Measurements from ENCODE around the gene TEKT2. TPM values are rescaled to one million over a fixed set of nuclear protein-coding genes. Genes with fewer than 3 reads are reported as not detected.

Gene TEKT2
- total and polyA plus RNA-seq, 2 donors (not counting 3 experiments of a cell fraction or from before 2014, with no cell fraction given): 0.38 to 0.61 TPM

DNA sequence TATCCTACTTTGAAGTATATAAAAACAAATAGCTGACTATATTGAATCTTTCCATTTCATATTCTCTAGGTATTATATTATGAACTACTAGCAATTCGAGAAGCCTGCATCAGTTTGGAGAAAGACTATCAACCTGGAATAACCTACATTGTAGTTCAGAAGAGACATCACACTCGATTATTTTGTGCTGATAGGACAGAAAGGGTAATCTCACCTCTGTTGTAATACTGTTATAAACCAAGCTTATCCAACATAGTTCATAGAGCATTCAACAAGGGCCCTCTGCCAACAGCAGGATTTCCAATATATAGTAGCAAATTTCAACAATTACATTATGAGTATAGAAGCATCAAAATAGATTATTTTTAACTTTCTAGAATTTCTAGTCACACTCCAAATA is 43.7 kb upstream of the TEKT2 start:
- FAIRE-seq (peak; percentile 59), DNase-seq (ENCODE audit: low read depth, low spot score) (no peak)
- Histone ChIP-seq H3K36me3 (ENCODE audit: control insufficient read depth in 2 of 2, extremely low read depth in 1 of 2, insufficient read depth in 2 of 2, low read length in 2 of 2) (peaks cover 0 to 2% of the 10 kb centered on the region in 2 experiments), H3K4me3 (replicated peaks in 1 of 3; ENCODE audit: insufficient read depth in 1 of 3, low read depth in 1 of 3, low read length in 3 of 3) (no peak overlapping the region), H3K79me2 (ENCODE audit: control insufficient read depth, insufficient read depth, low read length) (no peaks in the 10 kb centered on the region), H3K27ac (ENCODE audit: insufficient read depth, low read depth, low read length) (no peak overlapping the region), H3K4me2 (ENCODE audit: insufficient read depth, low read length) (no peak overlapping the region), H2AFZ (ENCODE audit: low read depth, low read length) (no peak overlapping the region), H3K4me1 (ENCODE audit: control insufficient read depth, extremely low read depth, insufficient read depth, low read length) (no peaks in the 10 kb centered on the region), H4K20me1 (replicated peaks; ENCODE audit: control insufficient read depth, extremely low read depth, insufficient read depth, low read length) (no peaks in the 10 kb centered on the region), H3K9ac (replicated peaks; ENCODE audit: extremely low read depth, insufficient read depth, low read length) (no peak overlapping the region), H3K9me1 (replicated peaks; ENCODE audit: control insufficient read depth, extremely low read depth, insufficient read depth, low read length) (no peaks in the 10 kb centered on the region), H3K9me3 (replicated peaks; ENCODE audit: control insufficient read depth, insufficient read depth, low read length) (no peaks in the 10 kb centered on the region), H3K27me3 (ENCODE audit: control insufficient read depth in 2 of 2, insufficient read depth in 2 of 2, low read length in 2 of 2) (no peaks in the 10 kb centered on the region)
- POLR2A ChIA-PET: no interaction called here
- no TSS peak for BruUV-seq (replicated peaks)
- intact Hi-C loops (cut with micrococcal nuclease): no loop called here
- dilution Hi-C loops (cut with MboI; ENCODE audit: extremely low pct_ligation_motif_present, low sequenced_read_pairs): no loop called here
- CTCF ChIA-PET: interaction anchor here (0.6 kb wide), 1 partner anchor 137 kb away, joined by 4 read pairs; no protein-coding TSS in a partner anchor
- TF ChIP-seq FOS (IDR thresholded peaks at IDR 0.05; ENCODE audit: borderline replicate concordance, insufficient read depth, low read length) (no peak), MYC (IDR thresholded peaks at IDR 0.05; ENCODE audit: low read depth, low read length) (no peak), JUN (IDR thresholded peaks at IDR 0.05; ENCODE audit: borderline replicate concordance, insufficient read depth, insufficient read length, low read depth) (no peak), POLR2AphosphoS5 (IDR thresholded peaks at IDR 0.05; ENCODE audit: insufficient read depth, low read depth, low read length) (no peak), POLR2A (IDR thresholded peaks at IDR 0.05; ENCODE audit: low read depth, low read length) (no peak), EZH2 (IDR thresholded peaks at IDR 0.05; ENCODE audit: borderline replicate concordance, low read depth, low read length, severe bottlenecking) (no peak), GATA2 (IDR thresholded peaks at IDR 0.05; ENCODE audit: insufficient read depth, insufficient read length, low read depth, low read length) (no peak)
- TF ChIP-seq, protein P1, sequence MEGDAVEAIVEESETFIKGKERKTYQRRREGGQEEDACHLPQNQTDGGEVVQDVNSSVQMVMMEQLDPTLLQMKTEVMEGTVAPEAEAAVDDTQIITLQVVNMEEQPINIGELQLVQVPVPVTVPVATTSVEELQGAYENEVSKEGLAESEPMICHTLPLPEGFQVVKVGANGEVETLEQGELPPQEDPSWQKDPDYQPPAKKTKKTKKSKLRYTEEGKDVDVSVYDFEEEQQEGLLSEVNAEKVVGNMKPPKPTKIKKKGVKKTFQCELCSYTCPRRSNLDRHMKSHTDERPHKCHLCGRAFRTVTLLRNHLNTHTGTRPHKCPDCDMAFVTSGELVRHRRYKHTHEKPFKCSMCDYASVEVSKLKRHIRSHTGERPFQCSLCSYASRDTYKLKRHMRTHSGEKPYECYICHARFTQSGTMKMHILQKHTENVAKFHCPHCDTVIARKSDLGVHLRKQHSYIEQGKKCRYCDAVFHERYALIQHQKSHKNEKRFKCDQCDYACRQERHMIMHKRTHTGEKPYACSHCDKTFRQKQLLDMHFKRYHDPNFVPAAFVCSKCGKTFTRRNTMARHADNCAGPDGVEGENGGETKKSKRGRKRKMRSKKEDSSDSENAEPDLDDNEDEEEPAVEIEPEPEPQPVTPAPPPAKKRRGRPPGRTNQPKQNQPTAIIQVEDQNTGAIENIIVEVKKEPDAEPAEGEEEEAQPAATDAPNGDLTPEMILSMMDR (IDR thresholded peaks at IDR 0.05; ENCODE audit: extremely low read depth in 1 of 2, insufficient read depth in 1 of 2, low read depth in 1 of 2, low read length in 2 of 2): no peak
- TF ChIP-seq, protein P2, sequence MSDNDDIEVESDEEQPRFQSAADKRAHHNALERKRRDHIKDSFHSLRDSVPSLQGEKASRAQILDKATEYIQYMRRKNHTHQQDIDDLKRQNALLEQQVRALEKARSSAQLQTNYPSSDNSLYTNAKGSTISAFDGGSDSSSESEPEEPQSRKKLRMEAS (IDR thresholded peaks at IDR 0.05; ENCODE audit: insufficient read depth, insufficient read length): no peak
